Naive thymus-derived CD4-positive, alpha-beta T cell (primary cell): ENCODE results near the gene FCN3. TPM values are rescaled to one million over a fixed set of nuclear protein-coding genes. Genes with fewer than 3 reads are reported as not detected.
A peak's percentile ranks its signal among the peaks of the same experiment; 100 is the strongest.

Source experiments
- ATAC-seq: fragments of 150-1000 bp; cut with Tn5 transposase; 2 replicates; pipeline ENCODE4 v1.10.0; 2021; ENCODE audit warnings: mild to moderate bottlenecking, moderate library complexity
- CTCF ChIA-PET: fragments of 350-600 bp; sonication (Branson Sonifier 250); formaldehyde crosslinking; loops from one replicate; lab custom pipeline; 2021; ENCODE audit warnings: antibody characterized with exemption; lab: Charles Lee
- POLR2A ChIA-PET: fragments of 350-600 bp; sonication (Branson Sonifier 250); formaldehyde crosslinking; loops from one replicate; lab custom pipeline; 2021; ENCODE audit warnings: antibody characterized with exemption, inconsistent platforms; lab: Charles Lee
- DNase-seq, 9 donors: peaks; one replicate each; pipeline versions ENCODE4 v3.0.0 to v3.0.0-alpha.2; 2020 to 2022; ENCODE audit warnings: mixed read lengths in 1 of 9
- H3K27ac ChIP-seq: one replicate; pipeline ENCODE4 v1.7.0; 2013; ENCODE audit warnings: mild to moderate bottlenecking, low read depth, low read length, moderate library complexity
- H3K27me3 ChIP-seq, 2 donors: one replicate each; pipeline ENCODE4 v1.7.0; 2013; ENCODE audit warnings: low read length in 2 of 2, mild to moderate bottlenecking in 2 of 2, moderate library complexity in 2 of 2; ENCODE audit not compliant: control insufficient read depth in 2 of 2, insufficient read depth in 2 of 2
- H3K36me3 ChIP-seq, 3 experiments: 1 replicate in 2 of 3; 2 replicates in 1 of 3; pipeline ENCODE4 v1.7.0; 2013; ENCODE audit warnings: low read length in 3 of 3, mild to moderate bottlenecking in 3 of 3, moderate library complexity in 1 of 3; ENCODE audit not compliant: insufficient read depth in 3 of 3, control insufficient read depth in 2 of 3
- H3K4me1 ChIP-seq, 2 donors: one replicate each; pipeline ENCODE4 v1.7.0; 2013; ENCODE audit warnings: low read length in 2 of 2, mild to moderate bottlenecking in 2 of 2, moderate library complexity in 1 of 2; ENCODE audit not compliant: control insufficient read depth in 2 of 2, insufficient read depth in 2 of 2
- H3K4me3 ChIP-seq: 2 replicates; pipeline ENCODE4 v1.7.0; 2013; ENCODE audit warnings: mild to moderate bottlenecking, low read length
- H3K9me3 ChIP-seq, 3 experiments: 1 replicate in 2 of 3; 2 replicates in 1 of 3; pipeline ENCODE4 v1.7.0; 2013; ENCODE audit warnings: low read length in 3 of 3; ENCODE audit not compliant: control insufficient read depth in 2 of 3
- H3K27ac Mint-ChIP-seq, 9 donors: one replicate each; pipeline ENCODE4 v1.8.0; 2020 to 2022; ENCODE audit warnings: mixed read lengths in 9 of 9, mild to moderate bottlenecking in 8 of 9, moderate library complexity in 5 of 9, inconsistent platforms in 2 of 9
- H3K27me3 Mint-ChIP-seq, 5 donors: one replicate each; pipeline ENCODE4 v1.8.0; 2021 to 2022; ENCODE audit warnings: mixed read lengths in 5 of 5, mild to moderate bottlenecking in 1 of 5
- H3K36me3 Mint-ChIP-seq, 5 donors: one replicate each; pipeline ENCODE4 v1.8.0; 2020 to 2022; ENCODE audit warnings: mixed read lengths in 5 of 5, mild to moderate bottlenecking in 3 of 5, inconsistent platforms in 1 of 5
- H3K4me1 Mint-ChIP-seq, 7 donors: one replicate each; pipeline ENCODE4 v1.8.0; 2020 to 2022; ENCODE audit warnings: mixed read lengths in 7 of 7, mild to moderate bottlenecking in 3 of 7, inconsistent platforms in 1 of 7
- H3K4me3 Mint-ChIP-seq, 10 donors: one replicate each; pipeline ENCODE4 v1.8.0; 2020 to 2022; ENCODE audit warnings: mild to moderate bottlenecking in 10 of 10, mixed read lengths in 10 of 10, moderate library complexity in 6 of 10, inconsistent platforms in 2 of 10
- H3K9me3 Mint-ChIP-seq, 11 donors: one replicate each; pipeline ENCODE4 v1.8.0; 2020 to 2022; ENCODE audit warnings: mixed read lengths in 11 of 11, mild to moderate bottlenecking in 4 of 11, inconsistent platforms in 1 of 11, moderate library complexity in 1 of 11
- intact Hi-C, 2 donors: fragments of 100-400 bp; cut with micrococcal nuclease; formaldehyde crosslinking; loops; one replicate each; pipeline ENCODE4 v1.15.1; 2023
- polyA plus RNA-seq, 2 donors: library from polyadenylated mRNA; unstranded; fragments of 300-500 nt; fragmentation: Illumina TruSeq; gene quantifications; one replicate each; pipeline ENCODE4 v1.2.3, GENCODE V29; 2021
- total RNA-seq, 6 experiments: library from RNA in 5 of 6; stranded (reverse) in 5 of 6; gene quantifications; 1 replicate in 5 of 6; 2 replicates in 1 of 6; pipeline ENCODE4 v1.2.3 and lab custom pipeline; 2021 to 2026

FCN3 gene
- total and polyA plus RNA-seq, 7 experiments from 2014 or later = not detected

DNA sequence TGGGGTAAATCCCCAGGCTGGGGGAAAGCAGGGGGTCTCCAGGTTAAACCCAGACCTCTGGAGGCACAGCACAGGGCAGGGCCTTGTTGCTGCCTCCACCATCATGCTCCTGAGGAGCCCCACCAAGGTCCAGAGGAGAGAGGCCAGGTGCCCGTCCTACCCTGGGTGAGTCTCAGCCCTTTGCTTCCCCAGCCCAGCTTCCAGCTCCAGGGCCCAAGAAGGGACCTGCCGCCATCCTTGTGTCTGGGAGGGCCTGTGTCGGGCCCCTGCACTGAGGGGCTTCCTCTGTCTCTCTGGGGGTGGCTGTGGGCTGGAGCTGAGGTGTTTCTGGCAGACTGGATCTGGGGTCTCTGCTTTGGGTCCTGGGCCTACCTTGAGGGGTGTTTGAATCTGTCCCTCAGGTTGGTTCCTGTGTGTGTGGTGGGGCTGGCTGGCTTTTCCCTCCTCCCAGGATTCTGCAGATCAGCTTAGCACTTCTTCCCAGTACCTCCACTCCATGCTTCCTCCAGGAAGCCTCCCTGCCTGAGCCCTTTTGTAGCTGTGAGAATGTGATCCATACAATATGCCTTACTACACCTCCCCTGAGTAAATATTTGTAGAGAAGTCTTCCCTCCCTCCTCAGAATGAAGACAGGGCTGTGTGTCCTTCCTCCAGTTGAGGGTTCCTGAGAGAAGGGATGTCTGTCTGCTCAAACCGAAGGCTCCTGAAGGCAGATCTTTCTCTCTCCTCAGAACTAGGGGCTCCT is 24.0 kb upstream of the FCN3 start:
- no peak overlapping the region for H3K4me3 Mint-ChIP-seq
- ChIA-PET POLR2A (interaction anchor here (0.6 to 1.4 kb wide), 5 partner anchors 33 to 273 kb away, joined by 3 to 4 read pairs (median 3); no protein-coding TSS in a partner anchor), CTCF (interaction anchor here (1.1 to 7.8 kb wide), 5 partner anchors 18 to 264 kb away, joined by 3 to 184 read pairs (median 4); no protein-coding TSS in a partner anchor)
- Histone ChIP-seq H3K27ac (no peak overlapping the region), H3K4me1 (peaks cover 0 to 19% of the 10 kb centered on the region in 2 donors), H3K27me3 (no peaks in the 10 kb centered on the region), H3K4me3 (no peak overlapping the region), H3K9me3 (no peaks in the 10 kb centered on the region), H3K36me3 (no peaks in the 10 kb centered on the region)
- no peak for ATAC-seq
- H3K4me1 Mint-ChIP-seq = peaks cover 3 to 41% (median 23%) of the 10 kb centered on the region in 7 donors
- H3K9me3 Mint-ChIP-seq = no peaks in the 10 kb centered on the region
- peak overlapping the region in 8 of 9 donors; percentile 25 to 81 (median 70) for H3K27ac Mint-ChIP-seq
- DNase-seq = no peak
- H3K36me3 Mint-ChIP-seq = no peaks in the 10 kb centered on the region
- H3K27me3 Mint-ChIP-seq = no peaks in the 10 kb centered on the region
- intact Hi-C loops = loop anchor here (5.0 to 10.0 kb wide), 2 partner anchors 296 to 354 kb away; no protein-coding TSS in a partner anchor

DNA sequence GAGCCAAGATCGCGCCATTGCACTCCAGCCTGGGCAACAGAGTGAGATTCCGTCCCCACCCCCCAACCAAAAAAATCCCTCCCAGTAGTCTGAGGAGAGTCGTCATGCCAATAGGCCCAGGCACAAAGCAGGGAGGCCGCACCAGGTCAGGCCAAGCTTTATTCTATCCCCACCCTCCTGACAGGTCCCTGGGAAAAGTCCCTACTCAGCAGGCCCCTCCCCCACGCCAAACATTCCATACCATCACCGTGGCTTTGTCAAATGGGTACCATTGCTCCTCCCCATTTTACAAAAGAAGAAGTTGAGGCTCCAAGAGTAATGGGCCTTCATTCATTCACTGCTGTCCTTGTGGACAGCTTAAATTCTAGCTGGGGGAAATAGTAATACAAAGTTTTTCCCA is 23.1 kb upstream of the FCN3 start:
- peaks cover 2 to 10% of the 10 kb centered on the region in 2 donors for H3K4me1 ChIP-seq
- ATAC-seq (no peak), DNase-seq (no peak)
- no peaks in the 10 kb centered on the region for H3K36me3 ChIP-seq
- no peak overlapping the region for H3K4me3 ChIP-seq
- H3K36me3 Mint-ChIP-seq = no peaks in the 10 kb centered on the region
- CTCF ChIA-PET = interaction anchor here (0.6 to 7.8 kb wide), 7 partner anchors 56 to 298 kb away, joined by 3 to 184 read pairs (median 3); partner anchors contain the start of gene SYTL1
- no peaks in the 10 kb centered on the region for H3K27me3 ChIP-seq
- H3K4me3 Mint-ChIP-seq = no peak overlapping the region
- H3K27ac Mint-ChIP-seq = peak overlapping the region in 1 of 9 donors; percentile 24
- no peak overlapping the region for H3K27ac ChIP-seq
- H3K9me3 Mint-ChIP-seq = no peaks in the 10 kb centered on the region
- H3K27me3 Mint-ChIP-seq = no peaks in the 10 kb centered on the region
- H3K4me1 Mint-ChIP-seq = peaks cover 3 to 34% (median 14%) of the 10 kb centered on the region in 7 donors
- no peaks in the 10 kb centered on the region for H3K9me3 ChIP-seq
- intact Hi-C loops = loop anchor here (5.0 to 10.0 kb wide), 2 partner anchors 295 to 353 kb away; no protein-coding TSS in a partner anchor
- POLR2A ChIA-PET = interaction anchor here (1.0 to 1.4 kb wide), 3 partner anchors 34 to 274 kb away, joined by 3 to 4 read pairs (median 3); no protein-coding TSS in a partner anchor

DNA sequence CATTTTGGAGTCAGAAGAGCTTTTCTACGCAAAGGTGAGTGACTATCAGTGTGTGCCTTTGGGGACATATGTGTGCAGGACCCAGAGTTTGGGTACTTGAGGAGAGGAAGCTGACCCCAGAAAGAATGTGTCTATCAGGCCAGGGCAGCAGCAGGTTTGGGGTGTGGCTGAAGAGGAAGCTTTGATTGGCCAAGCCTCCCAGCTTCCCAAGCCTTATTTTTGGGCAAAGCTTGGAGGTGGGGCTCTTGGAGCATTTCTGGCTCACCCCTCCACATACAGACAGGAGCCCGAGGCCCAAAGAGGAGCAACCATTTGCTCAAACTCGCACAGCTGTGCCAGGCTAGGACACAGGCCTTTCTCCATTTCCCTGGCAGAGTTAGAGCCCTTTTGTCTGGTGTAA is 22.5 kb upstream of the FCN3 start:
- H3K4me3 ChIP-seq = no peak overlapping the region
- no peaks in the 10 kb centered on the region for H3K36me3 ChIP-seq
- no peak for DNase-seq
- intact Hi-C loops = loop anchor here (5.0 to 10.0 kb wide), 2 partner anchors 295 to 352 kb away; no protein-coding TSS in a partner anchor
- Mint-ChIP-seq H3K4me3 (peak overlapping the region in 1 of 10 donors; percentile 32), H3K27ac (peak overlapping the region in 2 of 9 donors; percentile 5 to 55), H3K9me3 (no peaks in the 10 kb centered on the region), H3K27me3 (peaks cover 0 to 1% (median 0%) of the 10 kb centered on the region in 5 donors), H3K4me1 (peaks cover 6 to 31% (median 11%) of the 10 kb centered on the region in 7 donors), H3K36me3 (no peaks in the 10 kb centered on the region)
- POLR2A ChIA-PET = interaction anchor here (0.6 to 1.3 kb wide), 6 partner anchors 74 to 274 kb away, joined by 3 to 4 read pairs (median 3); no protein-coding TSS in a partner anchor
- ATAC-seq = no peak
- H3K27me3 ChIP-seq = no peaks in the 10 kb centered on the region
- no peaks in the 10 kb centered on the region for H3K9me3 ChIP-seq
- H3K27ac ChIP-seq = no peak overlapping the region
- H3K4me1 ChIP-seq = peaks cover 5 to 7% of the 10 kb centered on the region in 2 donors
- CTCF ChIA-PET = interaction anchor here (0.5 to 7.8 kb wide), 12 partner anchors 55 to 297 kb away, joined by 3 to 184 read pairs (median 3); partner anchors contain the start of gene SYTL1

DNA sequence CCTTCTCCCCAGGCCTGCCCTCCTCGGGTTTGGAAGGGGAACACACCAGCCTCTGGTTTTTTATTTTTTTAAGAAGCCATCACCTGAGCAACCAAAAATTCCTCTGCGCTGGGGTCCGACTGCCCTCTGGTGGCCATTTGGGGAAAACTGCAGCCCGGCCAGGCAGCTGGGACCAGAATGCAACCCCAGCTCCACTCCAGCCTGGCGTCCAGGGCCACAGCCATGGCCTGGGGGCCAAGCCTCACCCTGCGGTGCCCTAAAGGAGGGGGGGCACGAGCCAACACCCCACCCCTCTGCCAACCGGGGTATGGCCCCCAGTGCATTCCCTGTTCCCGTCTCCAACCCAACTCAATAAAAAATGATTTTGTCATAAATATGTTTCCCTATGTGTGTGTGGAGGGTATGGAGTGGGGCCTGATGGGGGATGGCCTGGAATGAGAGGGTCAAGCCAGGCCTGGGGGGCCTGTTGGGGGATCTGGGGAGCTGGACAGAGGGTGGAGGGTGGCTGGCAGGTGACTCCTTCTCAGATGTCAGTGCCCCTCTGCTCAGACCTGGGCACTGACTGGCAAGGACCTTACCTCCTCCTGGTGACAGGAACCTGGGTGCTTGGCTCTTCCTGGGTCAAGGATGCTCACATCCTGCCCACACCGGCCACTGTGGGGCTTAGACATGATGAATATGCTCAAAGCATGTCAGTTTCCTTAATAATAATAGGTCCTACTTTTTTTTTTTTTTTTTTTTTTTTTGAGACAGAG is 21.0 kb upstream of the FCN3 start:
- no peaks in the 10 kb centered on the region for H3K9me3 ChIP-seq
- no peaks in the 10 kb centered on the region for H3K9me3 Mint-ChIP-seq
- H3K27ac Mint-ChIP-seq = peak overlapping the region in 7 of 9 donors; percentile 18 to 86 (median 78)
- peak; percentile 65 to 88 (median 83) for DNase-seq
- CTCF ChIA-PET = interaction anchor here (0.6 to 7.8 kb wide), 21 partner anchors 7 to 464 kb away, joined by 3 to 184 read pairs (median 4); no protein-coding TSS in a partner anchor
- H3K4me3 ChIP-seq = no peak overlapping the region
- ATAC-seq = peak; percentile 63
- peak overlapping the region in 2 of 10 donors; percentile 34 to 37 for H3K4me3 Mint-ChIP-seq
- H3K4me1 Mint-ChIP-seq = peaks cover 12 to 30% (median 18%) of the 10 kb centered on the region in 7 donors
- peaks cover 9 to 18% of the 10 kb centered on the region in 2 donors for H3K4me1 ChIP-seq
- intact Hi-C loops = loop anchor here (1.0 to 10.0 kb wide), 9 partner anchors 38 to 351 kb away; no protein-coding TSS in a partner anchor
- no peaks in the 10 kb centered on the region for H3K36me3 Mint-ChIP-seq
- POLR2A ChIA-PET = interaction anchor here (0.6 to 1.9 kb wide), 7 partner anchors 59 to 215 kb away, joined by 3 to 6 read pairs (median 3); partner anchors contain the start of gene AHDC1
- no peaks in the 10 kb centered on the region for H3K27me3 ChIP-seq
- peaks cover 0 to 6% (median 0%) of the 10 kb centered on the region in 5 donors for H3K27me3 Mint-ChIP-seq
- no peaks in the 10 kb centered on the region for H3K36me3 ChIP-seq
- H3K27ac ChIP-seq = no peak overlapping the region

DNA sequence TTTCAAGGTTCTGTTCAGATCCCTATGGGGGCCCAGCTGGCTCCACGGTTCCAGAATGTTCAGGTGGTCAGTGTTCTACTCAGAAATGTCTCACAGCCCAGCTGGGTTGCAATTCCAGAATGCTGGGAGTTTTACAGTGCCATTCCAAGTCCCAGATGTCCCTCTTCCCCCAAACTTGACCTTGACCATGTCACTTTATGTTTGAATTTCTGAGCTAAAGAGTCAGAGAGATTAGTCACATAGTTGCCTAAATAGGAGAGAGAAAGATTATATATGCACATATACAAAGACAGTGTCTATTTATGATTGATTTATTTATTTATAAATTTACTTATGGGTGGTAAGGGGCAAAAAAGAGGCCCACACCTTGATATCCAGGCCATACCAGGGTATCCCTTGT is 20.3 kb upstream of the FCN3 start:
- H3K36me3 ChIP-seq = no peaks in the 10 kb centered on the region
- ChIA-PET POLR2A (interaction anchor here (0.6 to 1.9 kb wide), 6 partner anchors 58 to 209 kb away, joined by 3 to 6 read pairs (median 4); partner anchors contain the start of gene AHDC1), CTCF (interaction anchor here (0.6 to 7.8 kb wide), 20 partner anchors 8 to 465 kb away, joined by 3 to 184 read pairs (median 3); no protein-coding TSS in a partner anchor)
- H3K27ac ChIP-seq = no peak overlapping the region
- Mint-ChIP-seq H3K27ac (peak overlapping the region in 8 of 9 donors; percentile 0 to 86 (median 78)), H3K4me1 (peaks cover 11 to 32% (median 18%) of the 10 kb centered on the region in 7 donors), H3K36me3 (no peaks in the 10 kb centered on the region), H3K9me3 (no peaks in the 10 kb centered on the region), H3K27me3 (peaks cover 0 to 8% (median 0%) of the 10 kb centered on the region in 5 donors), H3K4me3 (peak overlapping the region in 7 of 10 donors; percentile 9 to 61 (median 37))
- DNase-seq (no peak), ATAC-seq (no peak)
- no peaks in the 10 kb centered on the region for H3K9me3 ChIP-seq
- H3K4me3 ChIP-seq = no peak overlapping the region
- H3K4me1 ChIP-seq = peaks cover 9 to 18% of the 10 kb centered on the region in 2 donors
- H3K27me3 ChIP-seq = no peaks in the 10 kb centered on the region
- intact Hi-C loops = loop anchor here (1.0 to 10.0 kb wide), 9 partner anchors 38 to 350 kb away; no protein-coding TSS in a partner anchor
